Esophagus mucosa (tissue), 1 donor: ENCODE data around the gene TGIF2. TPM values are rescaled to one million over a fixed set of nuclear protein-coding genes. Genes with fewer than 3 reads are reported as not detected.
"Not testable (repeated sequence)": the region's sequence is repeated elsewhere in the genome, so short reads cannot be mapped to it uniquely, and the experiment has no call there.

Experiments used
- ATAC-seq: fragments of 200-7000 bp; cut with Tn5 transposase; one replicate; pipeline ENCODE4 v1.9.1; 2020
- total RNA-seq: library from RNA; stranded (reverse); gene quantifications from one replicate; pipeline ENCODE4 v1.2.4, GENCODE V29; 2023
- donor health status: DM: yes; HTN: yes; CAD: no.

The TGIF2 gene
- total RNA-seq, 1 donor from 2014 or later: 7.5 TPM

DNA sequence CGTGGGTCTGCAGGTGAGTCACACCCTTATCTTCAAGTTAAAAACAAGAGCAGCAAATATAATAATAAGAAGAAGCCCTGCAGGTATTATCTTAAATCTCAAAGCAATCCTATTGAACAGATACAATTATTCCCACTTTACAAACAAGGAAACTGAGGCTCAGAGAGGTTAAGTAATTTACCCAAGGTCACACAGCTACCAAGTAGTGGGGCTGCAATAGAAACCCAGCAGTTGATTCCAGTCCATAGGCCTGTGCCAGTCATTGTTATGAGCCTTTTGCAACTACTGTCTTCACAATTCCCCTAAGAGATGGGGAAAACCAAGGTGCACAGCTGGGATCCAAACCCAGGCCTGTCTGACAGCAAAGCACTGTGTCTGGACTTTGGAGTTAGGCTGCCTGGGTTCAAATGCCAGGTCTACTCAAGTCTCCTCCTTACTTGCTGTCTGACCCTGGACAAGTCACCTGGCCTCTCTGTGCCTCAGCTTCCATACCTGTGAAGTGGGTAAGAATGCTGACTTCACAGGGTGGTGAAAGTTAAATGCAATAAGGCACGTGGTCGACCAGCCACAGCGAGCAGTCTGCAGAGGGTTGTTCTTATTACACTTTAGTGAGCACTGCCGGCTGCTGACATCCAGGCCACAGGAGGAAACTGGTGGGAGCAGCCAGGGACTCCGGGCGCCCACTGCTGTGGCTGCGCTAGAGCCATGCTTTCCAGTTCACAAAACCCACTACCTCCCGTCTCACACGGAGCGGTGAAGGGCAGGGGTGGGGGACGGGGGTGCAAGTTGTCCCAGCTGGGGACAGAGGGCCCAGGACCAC lies 26.0 kb upstream of the TGIF2 start:
- no peak for ATAC-seq

DNA sequence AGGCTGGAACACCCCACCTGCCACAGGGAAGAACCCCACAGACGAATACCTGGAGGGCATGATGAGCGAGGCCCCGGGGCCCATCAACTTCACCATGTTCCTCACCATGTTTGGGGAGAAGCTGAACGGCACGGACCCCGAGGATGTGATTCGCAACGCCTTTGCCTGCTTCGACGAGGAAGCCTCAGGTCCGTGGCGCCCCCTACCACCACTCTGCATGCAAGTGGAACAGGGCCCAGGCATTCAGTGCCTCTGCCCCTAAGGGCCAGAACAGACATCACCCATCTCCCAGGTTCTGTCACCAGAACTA lies 25.4 kb upstream of the TGIF2 start:
- ATAC-seq: no peak

DNA sequence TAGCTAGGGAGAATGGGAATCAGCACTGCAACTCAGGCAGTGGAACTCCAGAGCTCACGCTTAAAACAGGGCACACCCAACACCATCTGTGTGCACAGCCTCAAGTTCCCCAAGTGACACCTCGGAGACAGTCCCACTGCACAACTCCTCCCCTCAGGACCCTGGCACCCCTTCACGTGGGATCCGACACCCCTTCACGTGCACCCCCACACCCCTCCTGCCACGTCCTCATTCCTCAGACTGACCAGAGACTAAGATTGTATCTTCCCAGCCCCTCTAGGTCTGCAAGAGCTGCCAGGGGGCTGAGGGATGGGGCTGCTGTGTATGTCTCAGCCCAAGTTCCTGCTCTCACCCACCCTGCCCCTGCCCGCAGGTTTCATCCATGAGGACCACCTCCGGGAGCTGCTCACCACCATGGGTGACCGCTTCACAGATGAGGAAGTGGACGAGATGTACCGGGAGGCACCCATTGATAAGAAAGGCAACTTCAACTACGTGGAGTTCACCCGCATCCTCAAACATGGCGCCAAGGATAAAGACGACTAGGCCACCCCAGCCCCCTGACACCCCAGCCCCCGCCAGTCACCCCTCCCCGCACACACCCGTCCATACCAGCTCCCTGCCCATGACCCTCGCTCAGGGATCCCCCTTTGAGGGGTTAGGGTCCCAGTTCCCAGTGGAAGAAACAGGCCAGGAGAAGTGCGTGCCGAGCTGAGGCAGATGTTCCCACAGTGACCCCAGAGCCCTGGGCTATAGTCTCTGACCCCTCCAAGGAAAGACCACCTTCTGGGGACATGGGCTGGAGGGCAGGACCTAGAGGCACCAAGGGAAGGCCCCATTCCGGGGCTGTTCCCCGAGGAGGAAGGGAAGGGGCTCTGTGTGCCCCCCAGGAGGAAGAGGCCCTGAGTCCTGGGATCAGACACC lies 24.4 kb upstream of the TGIF2 start:
- ATAC-seq: no peak

DNA sequence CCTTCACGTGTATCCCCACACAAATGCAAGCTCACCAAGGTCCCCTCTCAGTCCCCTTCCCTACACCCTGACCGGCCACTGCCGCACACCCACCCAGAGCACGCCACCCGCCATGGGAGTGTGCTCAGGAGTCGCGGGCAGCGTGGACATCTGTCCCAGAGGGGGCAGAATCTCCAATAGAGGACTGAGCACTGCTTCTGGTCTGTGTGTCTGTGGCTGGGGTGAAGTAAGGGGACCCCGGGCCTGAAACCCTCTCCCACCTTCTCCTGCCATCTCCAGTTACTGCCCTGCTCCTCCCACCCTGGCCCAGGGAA lies 23.8 kb upstream of the TGIF2 start:
- ATAC-seq: no peak

DNA sequence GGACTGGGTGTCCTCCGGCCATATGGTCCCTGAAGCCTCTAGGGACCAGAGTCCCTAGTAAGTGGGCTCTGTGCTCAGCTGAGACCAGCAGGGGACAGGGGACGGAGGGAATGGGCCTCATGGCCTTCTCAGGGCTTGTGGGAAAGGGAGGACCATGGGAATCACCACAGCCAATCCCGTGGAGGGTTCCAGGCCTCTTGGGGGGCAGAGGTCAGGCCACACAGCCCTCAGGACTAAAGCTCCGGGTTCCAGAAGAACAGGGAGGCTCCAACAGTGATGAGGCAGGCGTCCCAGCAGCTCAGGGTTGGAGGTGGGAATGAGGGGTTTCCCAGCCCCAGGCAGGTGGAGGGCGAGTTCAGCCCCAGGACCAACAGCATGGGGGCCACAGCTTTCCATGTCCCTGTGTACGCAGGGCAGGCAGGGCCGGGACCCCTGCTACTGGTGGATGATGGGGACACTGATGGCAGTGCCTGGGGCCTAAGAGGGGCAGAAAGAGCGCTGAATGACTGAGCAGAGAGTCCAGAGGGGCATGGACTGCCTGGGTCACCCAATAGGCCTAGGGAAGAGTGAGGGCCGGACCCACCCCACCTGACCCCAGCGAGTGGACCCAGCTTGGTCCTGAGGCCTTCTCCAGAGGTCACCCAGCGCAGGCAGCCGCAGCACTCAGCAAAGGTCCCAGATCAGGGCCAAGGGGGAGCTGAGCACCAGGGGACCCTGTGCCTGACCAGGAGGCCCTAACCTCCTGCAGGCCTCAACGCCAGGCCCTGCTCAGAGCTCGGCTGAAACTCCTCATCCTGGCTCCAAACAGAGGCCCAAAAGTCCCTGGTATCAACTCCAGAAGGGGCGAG lies 23.2 kb upstream of the TGIF2 start:
- ATAC-seq: peak; percentile 31

DNA sequence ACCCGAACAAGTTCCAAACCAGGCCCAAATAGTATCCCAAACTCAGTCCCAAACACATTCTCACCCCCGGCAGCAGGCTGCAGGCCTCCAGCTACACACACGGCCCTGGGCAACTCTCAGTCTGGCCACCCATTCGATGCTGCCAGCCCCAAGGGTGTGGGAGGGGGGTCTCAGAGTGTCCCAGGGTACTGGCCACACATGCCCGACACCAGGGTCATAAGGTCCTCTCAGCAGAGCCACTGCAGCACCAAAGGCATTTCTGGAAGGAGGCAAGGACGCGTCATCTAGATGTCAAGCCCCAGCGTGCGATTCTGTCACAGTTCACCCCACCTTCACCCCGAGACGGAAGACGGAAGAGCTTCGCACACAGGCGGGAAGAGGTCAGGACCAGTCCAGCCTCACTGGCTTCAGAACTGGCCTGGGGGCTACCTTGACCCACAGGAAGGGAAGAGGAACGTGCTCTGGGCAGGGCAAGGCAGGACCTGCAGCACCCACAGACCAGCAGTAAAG lies 22.6 kb upstream of the TGIF2 start:
- ATAC-seq: peak; percentile 76

DNA sequence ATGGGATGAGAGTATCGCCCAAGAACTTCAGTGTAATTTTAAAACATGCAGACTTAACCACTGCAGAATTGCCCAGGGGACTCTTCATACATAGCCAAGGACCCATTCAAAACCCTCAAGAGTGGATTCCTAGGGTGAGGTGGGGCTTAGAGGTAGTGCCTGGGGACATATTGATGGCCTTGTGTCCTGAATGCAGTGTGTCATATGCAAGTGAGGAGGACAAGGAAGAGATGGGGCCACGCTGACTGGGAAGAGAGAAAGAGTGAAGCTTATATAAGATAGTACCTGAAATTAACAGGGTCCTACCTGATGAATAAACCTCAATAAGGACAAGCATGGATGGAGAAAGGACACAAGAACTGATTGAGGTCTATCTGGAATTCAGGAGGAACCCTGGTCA lies 18.1 kb upstream of the TGIF2 start:
- ATAC-seq: no peak

DNA sequence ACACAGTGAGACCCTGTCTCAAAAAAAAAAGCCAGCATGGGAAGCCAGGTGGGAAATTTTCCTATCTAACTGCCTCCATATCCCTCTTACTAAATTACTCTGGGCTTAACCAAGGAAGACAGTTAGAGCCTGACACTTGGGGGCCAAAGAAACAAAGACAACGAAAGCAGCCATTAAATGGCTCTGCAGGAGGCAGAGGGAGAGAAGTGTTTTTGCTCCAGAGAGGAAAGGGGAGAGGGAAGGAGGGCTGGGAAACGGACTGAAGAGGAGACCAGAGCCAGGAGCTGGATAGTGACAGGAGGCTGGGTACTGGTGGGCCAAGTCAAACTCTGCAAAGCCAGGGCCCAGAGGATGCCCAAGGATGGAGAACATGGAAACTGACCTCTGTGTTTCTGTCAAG lies 10.7 kb upstream of the TGIF2 start:
- ATAC-seq: no peak

DNA sequence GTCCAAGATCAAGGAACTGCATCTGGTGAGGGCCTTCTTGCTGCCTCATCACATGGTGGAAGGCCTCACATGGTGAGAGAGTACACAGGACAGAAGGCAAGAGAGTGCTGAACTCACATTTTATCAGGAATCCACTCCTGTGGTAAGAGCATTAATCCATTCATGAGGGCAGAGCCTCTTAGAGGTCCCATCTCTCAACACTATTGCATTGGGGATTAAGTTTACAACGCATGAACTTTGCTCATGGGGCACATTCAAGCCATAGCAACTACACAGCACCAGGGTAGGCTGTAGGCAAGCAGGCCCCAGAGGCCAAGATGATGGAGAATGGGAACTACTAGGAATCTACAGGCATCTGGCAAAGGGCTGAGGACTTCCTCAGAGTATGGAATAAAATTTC lies 10.0 kb upstream of the TGIF2 start:
- no peak for ATAC-seq

DNA sequence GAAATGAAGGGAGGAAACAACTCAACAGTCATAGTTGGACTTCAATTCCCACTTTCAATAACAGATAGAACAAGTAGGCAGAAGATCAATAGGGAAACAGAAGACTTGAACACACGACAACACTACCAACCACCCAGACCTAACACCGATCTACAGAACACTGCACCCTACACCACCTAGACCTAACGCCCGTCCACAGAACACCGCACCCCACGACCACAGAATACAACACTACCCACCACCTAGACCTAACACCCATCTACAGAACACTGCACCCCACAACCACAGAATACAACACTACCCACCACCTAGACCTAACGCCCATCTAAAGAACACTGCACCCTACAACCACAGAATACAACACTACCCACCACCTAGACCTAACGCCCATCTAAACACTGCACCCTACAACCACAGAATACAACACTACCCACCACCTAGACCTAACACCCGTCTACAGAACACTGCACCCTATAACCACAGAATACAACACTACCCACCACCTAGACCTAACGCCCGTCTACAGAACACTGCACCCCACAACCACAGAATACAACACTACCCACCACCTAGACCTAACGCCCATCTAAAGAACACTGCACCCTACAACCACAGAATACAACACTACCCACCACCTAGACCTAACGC lies 9.2 kb upstream of the TGIF2 start:
- not testable (repeated sequence) for ATAC-seq

DNA sequence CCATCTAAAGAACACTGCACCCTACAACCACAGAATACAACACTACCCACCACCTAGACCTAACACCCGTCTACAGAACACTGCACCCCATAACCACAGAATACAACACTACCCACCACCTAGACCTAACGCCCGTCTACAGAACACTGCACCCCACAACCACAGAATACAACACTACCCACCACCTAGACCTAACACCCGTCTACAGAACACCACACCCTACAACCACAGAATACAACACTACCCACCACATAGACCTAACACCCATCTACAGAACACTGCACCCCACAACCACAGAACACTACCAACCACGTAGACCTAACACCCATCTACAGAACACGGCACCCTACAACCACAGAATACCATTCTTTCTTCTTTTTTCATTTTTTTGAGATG lies 8.7 kb upstream of the TGIF2 start:
- ATAC-seq: not testable (repeated sequence)

DNA sequence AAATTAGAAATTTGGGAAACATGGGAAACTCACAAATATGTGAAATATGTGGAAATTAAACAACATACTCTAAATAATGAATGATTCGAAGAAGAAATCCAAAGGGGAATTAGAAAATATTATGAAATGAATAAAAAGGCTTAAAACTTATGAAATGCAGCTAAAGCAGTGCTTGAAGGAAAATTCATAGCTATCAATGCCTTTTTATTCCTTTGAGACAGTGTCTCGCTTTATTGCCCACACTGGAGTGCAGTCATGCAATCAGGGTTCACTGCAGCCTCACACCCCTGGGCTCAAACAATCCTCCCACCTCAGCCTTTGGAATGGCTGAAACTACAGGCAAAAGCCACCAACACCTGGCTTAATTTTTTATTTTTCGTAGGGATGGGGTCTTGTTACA lies 7.9 kb upstream of the TGIF2 start:
- ATAC-seq: no peak

DNA sequence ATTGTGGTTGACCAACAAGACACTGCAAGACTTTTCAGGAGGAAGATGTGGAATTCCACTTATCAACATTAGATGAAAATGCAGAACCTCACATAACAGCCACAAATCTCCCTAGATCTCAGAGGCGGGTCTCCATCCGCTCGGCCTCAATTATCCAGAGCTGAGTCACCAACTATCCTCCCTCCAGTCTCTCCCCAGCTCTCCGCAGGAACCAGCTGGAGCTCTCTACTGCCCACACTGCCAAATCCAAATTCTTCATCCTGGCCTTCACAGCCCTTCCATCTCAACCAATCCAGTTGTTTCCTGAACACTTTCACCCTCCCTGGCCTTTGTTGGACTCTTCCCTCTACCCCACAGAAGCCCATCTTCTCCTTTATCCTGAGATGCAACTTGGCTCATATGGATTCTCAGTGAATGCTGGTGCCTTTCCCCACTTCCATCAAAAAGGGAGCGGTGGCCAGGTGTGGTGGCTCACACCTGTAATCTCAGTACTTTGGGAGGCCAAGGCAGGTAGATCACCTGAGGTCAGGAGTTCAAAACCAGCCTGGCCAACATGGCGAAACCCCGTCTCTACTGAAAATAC lies 3.5 kb upstream of the TGIF2 start:
- no peak for ATAC-seq

DNA sequence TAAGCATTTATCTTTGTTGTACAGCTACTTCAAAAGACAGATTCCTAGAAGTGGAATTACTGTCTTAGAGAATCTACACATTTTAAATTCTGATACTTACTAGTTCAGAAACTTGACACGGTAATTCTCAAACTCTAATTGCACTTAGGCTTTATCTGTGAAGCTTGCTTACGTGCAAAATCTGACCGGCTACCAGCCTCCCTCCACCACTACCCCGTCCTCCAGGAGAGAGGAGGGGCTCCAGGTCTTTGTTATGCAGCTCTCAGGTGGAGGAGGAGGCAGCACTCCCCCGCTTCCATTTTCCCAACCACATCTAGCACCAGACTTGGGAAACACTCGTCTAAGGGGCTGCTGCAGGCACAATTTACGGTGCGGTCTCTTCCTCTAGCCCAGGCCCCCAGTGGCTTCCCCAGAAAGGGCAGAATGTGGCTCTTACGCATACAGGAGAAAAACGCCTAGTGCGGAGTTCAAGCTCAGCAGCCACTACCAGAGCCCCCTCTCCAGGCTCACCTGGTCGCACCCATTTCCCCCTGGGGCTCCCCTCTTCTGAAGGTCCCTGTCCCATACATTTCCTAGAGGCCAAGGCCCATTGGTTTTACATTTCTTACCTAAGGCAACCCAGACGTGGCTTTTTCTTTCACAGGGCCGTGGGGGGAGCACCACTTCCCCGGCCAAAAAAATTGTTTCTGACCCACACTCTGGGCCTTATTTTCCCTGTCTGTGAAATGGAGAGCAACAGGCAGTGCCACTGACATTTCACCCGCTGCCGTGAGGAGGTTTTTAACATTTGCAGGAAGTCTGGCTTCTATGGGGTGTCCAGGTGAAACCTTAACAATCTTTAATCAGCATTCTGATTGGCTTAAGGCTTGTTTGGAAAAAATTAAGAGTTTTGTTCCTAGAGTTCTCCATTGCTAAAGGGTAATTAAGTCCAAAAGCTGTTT lies 1.6 kb upstream of the TGIF2 start:
- no peak for ATAC-seq

DNA sequence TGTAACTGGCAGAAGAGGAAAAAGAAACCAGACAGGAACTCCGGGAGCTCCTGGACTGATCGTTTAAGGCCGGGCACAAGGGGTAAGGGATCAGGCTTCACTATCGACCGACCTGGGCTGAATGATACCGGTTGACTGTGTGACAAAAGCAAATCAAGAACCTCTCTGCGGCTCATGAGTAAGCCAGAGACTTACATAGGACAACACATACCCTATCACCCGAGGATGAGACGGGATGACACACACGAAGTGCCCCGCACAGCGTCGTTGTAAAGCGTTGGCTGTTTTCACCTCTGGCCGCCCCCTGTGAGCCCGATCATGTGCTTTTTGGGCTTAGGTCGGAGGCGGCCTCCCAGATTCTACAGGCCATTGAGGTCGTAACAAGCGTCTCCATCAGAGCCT lies 695 bp upstream of the TGIF2 start:
- ATAC-seq: peak; percentile 2

DNA sequence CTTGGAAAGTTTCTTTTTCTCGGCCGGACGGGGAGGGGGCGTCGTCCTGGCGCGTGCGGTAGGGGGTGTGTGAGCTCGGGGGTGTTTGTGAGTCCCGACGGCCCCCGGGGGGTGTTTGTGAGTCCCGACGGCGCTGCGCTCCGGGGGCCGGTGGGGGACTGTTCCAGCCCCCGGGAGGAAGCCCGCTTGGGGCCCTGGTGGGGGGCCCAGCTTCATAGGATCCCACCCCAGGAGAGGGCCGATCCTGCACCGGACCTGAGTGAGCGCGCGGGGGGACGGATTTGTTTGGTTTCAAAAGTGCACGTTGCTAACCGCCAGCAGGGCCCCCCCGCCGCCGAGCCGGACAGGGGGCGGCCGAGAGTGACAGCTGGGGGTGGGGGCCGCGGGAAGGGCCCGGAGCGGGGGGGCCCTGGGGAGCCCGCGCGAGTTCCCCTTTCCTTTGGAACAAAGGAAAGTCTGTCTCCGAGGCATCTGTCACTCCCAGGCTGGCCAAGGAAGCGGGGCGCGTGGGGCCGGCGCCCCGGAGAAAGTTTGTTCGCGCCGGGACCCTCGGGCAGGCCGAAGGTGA lies 485 bp downstream of the TGIF2 start:
- ATAC-seq: peak; percentile 23

DNA sequence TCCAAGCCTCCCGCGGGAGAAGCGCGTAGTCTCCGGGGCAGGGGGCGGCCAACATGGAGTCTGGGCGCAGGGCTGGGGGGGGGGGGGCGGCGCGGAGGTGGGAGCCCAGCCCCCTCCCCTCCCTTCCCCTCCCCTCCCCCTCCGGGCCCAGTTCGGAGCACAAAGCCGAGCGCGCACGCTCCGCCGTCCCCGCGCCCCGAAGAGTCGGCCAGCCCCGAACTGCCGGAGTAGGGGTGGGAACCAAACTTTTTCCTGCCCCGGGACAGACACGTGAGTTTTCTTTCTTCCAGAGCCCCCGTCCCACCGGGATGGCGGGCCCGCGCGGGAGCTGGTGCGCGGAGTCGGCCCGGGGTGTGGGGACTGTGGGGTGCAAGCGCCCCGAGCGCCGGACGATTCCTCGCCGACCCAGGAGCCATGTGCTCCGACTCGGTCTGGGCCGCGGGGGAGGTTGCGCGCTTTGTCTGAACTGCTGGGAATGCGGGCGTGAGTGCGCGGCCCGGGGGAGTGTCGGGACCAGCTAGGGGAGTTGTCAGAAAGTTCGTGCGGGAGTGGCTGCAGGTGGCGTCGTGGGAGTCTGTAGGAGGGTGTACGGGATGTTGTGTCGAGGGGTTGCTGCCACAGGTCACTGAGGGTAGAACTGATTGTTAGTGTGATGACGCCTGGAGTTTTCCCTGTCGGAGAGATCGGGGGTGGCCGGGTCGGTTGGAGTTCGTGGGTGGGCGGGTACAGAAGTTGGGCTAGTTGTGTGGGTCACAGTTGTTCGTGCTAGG lies 1.2 kb downstream of the TGIF2 start:
- ATAC-seq: peak; percentile 36

DNA sequence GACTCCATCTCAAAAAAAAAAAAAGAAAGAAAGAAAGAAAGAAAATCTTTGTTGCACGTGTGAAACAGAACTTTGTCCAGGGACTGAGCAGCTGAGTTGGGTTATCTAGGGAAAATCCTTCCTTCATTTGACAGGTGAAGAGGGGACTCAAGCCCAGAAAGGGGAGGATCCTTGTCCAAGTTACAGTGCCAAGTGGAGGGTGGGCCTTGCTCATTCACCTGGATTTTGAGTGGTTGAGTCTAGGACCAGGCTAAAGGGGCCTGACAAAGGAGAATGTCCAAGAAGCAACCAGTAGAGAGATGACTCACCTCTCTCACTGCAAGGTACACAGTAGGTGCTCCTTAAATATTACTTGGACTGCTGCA lies 2.7 kb downstream of the TGIF2 start:
- ATAC-seq: no peak

DNA sequence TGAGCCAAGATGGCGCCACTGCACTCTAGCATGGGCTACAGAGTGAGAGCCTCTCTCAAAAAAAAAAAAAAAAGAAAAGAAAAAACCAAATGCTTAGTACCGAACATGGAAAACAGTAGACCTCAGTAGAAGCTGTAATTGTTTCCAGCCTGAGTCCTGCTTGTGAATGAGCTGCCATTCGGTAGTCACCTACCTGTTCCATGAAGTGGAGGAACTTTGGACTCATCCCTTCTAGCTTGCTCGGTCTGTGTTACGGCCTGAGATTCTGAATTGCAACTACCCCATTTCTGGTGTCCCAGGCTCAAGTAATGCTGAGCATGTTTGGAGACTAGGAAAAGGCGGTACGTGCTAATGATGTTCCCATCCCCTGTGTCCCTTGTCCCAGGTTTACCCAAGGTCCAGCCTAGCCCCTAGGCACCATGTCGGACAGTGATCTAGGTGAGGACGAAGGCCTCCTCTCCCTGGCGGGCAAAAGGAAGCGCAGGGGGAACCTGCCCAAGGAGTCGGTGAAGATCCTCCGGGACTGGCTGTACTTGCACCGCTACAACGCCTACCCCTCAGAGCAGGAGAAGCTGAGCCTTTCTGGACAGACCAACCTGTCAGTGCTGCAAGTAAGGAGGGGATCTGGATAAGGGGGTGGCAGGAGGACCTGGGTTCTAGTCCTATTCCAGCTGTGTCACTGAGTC lies 5.1 kb downstream of the TGIF2 start:
- ATAC-seq: no peak
